ENCODE measurements around the gene LHX6.

LHX6 gene

DNA sequence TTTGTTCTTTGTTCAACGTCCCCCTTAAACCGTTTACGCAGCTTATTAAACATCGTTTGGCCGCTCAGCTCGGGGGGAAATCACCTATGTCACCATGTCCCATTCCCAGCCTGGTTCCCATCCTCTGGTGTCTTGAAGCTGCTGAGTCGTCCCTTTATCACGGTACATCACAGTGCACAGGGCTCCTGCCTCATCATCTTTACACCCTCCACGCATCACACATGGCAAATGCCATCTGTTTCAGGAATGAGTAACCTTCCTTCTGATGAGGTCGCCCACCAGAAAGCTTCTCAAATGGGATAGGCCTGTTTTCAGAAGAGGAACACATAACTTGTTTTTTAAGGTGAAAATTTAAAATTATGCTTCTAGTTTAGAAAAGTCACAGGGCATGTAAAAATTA is 7.9 kb upstream of the LHX6 start:
- FAIRE-seq = no peak
- no peak for DNase-seq (ENCODE audit: insufficient read length, low spot score)

GRCh38 chr9:122234022-122234748 is 5.4 kb upstream of the LHX6 start:
- DNase-seq (ENCODE audit: insufficient read length, low spot score) (no peak), FAIRE-seq (no peak)

DNA sequence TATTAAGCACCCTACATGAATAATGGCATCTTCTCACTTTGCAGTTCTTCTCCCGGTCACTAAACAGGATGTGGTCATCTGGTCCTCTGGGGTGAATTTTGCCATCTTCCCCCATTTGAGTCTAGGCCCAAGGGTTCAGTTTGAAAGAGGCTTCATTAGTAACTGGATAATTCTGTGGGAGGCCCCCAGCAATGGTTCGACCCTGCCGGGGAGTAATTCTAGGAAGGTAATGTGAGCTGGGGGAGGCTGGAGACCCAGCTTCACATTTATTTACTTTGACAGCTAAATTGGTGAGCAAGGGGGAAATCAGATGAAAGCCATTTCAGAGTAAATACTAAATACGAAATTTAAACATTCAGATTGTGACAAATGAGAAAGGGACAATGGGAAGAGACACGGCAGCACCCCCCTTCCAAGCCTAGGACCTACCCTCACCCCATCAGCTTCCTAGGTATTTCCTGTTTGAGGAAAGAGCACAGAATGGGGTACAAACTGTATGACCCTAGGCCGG is 4.1 kb upstream of the LHX6 start:
- no peak for DNase-seq (ENCODE audit: insufficient read length, low spot score)
- no peak for FAIRE-seq

GRCh38 chr9:122229485-122229837 is 704 bp upstream of the LHX6 start:
- FAIRE-seq (no peak), DNase-seq (ENCODE audit: insufficient read length, low spot score) (no peak)

GRCh38 chr9:122228191-122228567 is 578 bp downstream of the LHX6 start:
- FAIRE-seq (no peak), DNase-seq (ENCODE audit: insufficient read length, low spot score) (no peak)

DNA sequence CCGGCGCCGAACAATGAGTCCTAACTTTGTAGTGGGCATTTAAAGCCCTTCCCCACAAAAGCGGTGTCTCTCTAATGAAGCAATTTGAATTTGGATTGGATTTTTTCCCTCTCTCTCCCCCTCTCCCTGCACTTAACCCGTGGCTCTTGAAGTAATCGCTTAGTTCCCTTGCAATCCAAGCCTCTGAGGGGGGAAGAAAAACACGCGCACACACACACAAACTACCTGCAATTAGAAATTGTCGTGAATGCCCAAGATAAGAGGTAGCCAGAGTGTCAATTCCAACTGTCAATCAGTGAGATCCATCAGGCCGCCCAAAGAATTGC is 1.2 kb downstream of the LHX6 start:
- FAIRE-seq (no peak), DNase-seq (ENCODE audit: insufficient read length, low spot score) (no peak)

- FAIRE-seq = no peak
These were observed 1.8 kb downstream of the LHX6 start for GRCh38 chr9:122226758-122227574.

DNA sequence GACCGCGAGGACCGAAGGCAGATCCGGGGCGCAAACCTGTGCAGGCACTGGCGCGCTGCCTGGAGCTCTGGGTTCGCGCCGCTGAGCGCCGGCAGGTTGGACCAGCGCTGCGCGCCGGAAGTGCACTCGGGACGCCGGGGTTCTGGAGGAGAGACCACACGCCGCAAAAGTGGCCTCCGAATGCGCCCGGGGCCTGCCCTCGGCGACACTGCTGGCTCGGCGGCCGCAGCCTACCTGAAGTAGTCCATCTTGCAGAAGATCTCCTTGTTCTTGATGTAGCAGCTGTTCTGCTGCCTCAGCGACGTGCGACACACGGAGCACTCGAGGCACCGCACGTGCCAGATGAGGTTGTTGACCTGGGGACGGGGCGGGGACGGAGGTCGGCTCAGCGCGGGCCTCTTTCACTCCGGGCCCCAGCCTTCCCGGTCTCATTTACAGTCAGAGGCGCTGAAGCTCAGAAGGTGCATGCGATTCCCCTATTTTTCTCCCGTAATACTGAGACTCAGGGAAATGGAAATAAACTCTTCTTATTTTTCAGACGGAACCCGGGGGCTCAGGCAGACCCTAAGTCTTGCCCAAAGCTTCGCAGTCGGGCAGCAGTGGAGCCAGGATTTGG is 2.5 kb downstream of the LHX6 start:
- DNase-seq (ENCODE audit: insufficient read length, low spot score) (no peak), FAIRE-seq (no peak)

More at GRCh38 chr9:122226758-122227574, 1.8 kb downstream of the LHX6 start:
- DNase-seq (ENCODE audit: insufficient read length, low spot score) = no peak

DNA sequence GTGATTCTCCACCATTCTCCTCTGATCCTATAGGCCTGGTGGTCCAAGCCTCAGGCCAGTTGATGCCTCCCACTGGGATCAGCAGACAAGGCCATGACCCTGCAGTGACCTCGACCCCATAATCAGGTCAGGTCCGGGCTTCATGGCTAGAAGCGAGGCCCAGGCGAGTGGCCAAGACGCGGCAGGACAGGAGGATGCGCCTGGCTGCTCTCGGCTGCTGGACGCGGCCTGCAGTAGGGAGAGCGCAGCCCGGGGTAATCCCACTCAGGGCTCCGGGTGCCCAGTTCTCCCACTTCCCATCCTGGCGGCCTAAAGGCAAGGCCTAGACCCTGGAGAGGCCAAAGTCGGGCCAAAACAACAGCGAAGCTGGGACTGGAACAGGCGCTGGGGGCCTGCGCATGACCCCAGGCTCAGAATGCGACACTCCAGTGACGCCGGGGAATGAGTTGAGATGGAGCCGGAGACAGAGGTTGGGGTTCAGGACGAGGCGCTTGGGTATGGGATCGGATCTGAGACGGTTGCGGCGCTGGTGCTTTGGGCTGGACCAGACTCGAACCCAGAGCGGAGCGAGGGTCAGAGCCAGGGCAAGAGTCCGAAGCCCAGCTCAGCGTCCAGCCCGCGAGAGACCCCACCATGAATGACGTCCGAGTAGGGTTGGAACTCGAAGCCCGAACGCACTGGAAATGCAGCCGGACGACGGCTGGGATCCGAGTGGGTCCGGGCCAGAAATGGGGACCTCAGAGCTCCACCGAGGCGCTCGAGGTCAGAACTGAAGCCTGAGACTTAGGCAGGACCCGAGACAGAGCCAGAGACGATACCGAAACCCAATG is 3.2 kb downstream of the LHX6 start:
- DNase-seq (ENCODE audit: insufficient read length, low spot score) (no peak), FAIRE-seq (no peak)

GRCh38 chr9:122223435-122223834 is 5.3 kb downstream of the LHX6 start:
- FAIRE-seq (no peak), DNase-seq (ENCODE audit: insufficient read length, low spot score) (no peak)

GRCh38 chr9:122222791-122223190 is 6.0 kb downstream of the LHX6 start:
- DNase-seq (ENCODE audit: insufficient read length, low spot score) (no peak), FAIRE-seq (no peak)

- no peak for FAIRE-seq
- no peak for DNase-seq (ENCODE audit: insufficient read length, low spot score)
These were observed 7.5 kb downstream of the LHX6 start for GRCh38 chr9:122221183-122221811.

- DNase-seq (ENCODE audit: insufficient read length, low spot score) (no peak), FAIRE-seq (no peak)
These were observed 8.0 kb downstream of the LHX6 start for GRCh38 chr9:122220673-122221182.

- DNase-seq (ENCODE audit: insufficient read length, low spot score) (no peak), FAIRE-seq (no peak)
These were observed 8.7 kb downstream of the LHX6 start for GRCh38 chr9:122219856-122220672.

DNA sequence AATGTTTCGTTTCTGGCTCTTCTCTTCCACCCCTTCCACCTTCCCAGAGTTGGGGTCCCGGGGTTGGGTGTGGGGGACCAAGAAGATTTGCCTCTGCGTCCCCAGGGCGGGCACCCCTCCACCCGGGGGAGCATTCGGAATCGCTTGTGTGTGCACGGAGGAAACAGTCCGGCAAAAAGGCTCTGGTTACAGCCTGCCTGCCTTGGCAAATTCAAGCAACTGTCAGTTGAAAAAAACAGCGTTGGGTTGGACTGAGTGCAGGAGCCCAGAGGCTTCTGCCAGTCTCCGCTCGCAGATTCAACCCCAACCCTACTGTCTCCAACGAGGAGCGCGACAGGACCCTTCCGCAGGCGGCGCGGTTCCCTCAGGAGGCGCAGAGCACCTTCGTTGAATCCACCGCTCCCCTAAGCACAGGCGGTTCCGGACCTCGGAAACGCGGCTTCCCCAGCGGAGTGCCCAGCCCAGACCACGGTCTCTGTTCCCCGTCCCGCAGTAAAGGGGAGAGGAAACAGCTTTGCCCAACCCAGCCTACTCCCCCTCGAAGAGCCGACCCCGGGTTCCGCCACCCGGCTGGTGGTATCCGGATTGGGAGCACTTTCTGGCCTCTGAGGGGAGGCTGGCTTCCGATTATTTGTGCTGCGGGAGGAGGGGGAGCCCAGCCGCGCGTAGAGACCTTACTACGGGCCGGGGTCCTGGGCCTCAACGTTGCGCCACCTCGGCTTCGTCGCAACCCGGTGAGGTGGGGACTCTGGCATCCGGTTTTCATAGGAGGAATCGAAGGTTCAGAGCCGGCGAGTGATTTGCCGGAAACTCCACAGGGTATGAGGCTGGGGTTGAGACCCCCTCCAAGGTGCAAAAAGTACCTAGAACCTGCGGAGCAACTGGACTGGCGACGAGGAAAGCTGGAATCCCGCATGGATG is 9.6 kb downstream of the LHX6 start:
- DNase-seq (ENCODE audit: insufficient read length, low spot score) (no peak), FAIRE-seq (no peak)

- DNase-seq (ENCODE audit: insufficient read length, low spot score) (no peak), FAIRE-seq (no peak)
These were observed 10.5 kb downstream of the LHX6 start for GRCh38 chr9:122218071-122218934.

- FAIRE-seq = no peak
These were observed 11.1 kb downstream of the LHX6 start for GRCh38 chr9:122217640-122218039.

More at GRCh38 chr9:122217640-122218039, 11.1 kb downstream of the LHX6 start:
- DNase-seq (ENCODE audit: insufficient read length, low spot score) = no peak
